IMR-90 (cell line): ENCODE results near the gene NTRK2. TPM values are rescaled to one million over a fixed set of nuclear protein-coding genes. Genes with fewer than 3 reads are reported as not detected.

ENCODE experiments used
- ATAC-seq: fragments of 200-7000 bp; cut with Tn5 transposase; 2 replicates; pipeline ENCODE4 v1.9.1; 2020; ENCODE audit warnings: low read depth, mild to moderate bottlenecking, moderate library complexity
- Bru-seq: library from RNA; stranded (reverse); fragments of 400-500 nt; gene quantifications from one replicate; lab custom pipeline; 2021; lab: Mats Ljungman, UMichigan
- BruChase-seq, 2 experiments: library from RNA; stranded (reverse); fragments of 400-500 nt; gene quantifications; one replicate each; lab custom pipeline; 2021; lab: Mats Ljungman, UMichigan
- BruUV-seq: library from RNA; stranded (reverse); fragments of 400-500 nt; replicated peaks from 2 replicates; lab custom pipeline; 2021; lab: Mats Ljungman, UMichigan
- CTCF ChIA-PET: fragments of 300-600 bp; formaldehyde crosslinking; extraction: SDS; loops from one replicate; lab custom pipeline; 2021; ENCODE audit warnings: antibody characterized with exemption; lab: Yijun Ruan, JAX
- POLR2A ChIA-PET: fragments of 300-600 bp; sonication (Branson Sonifier 250); formaldehyde crosslinking; loops from one replicate; lab custom pipeline; 2022; ENCODE audit warnings: antibody characterized with exemption; ENCODE audit not compliant: unreplicated experiment; lab: Charles Lee
- DNase-seq: peaks from one replicate; pipeline ENCODE4 v3.0.0; 2013
- H2AFZ ChIP-seq: replicated peaks from 2 replicates; pipeline ENCODE3; 2013; ENCODE audit warnings: low read length, mild to moderate bottlenecking; ENCODE audit not compliant: poor library complexity
- H2AK5ac ChIP-seq: 2 replicates; pipeline ENCODE4 v1.6.1; 2013; ENCODE audit warnings: low read depth, low read length, inconsistent platforms
- H2AK9ac ChIP-seq: replicated peaks from 2 replicates; pipeline ENCODE3; 2013; ENCODE audit warnings: mild to moderate bottlenecking, low read depth, low read length, moderate library complexity; ENCODE audit not compliant: poor library complexity
- H2BK120ac ChIP-seq: 2 replicates; pipeline ENCODE4 v1.6.1; 2013; ENCODE audit warnings: low read depth, low read length, inconsistent platforms
- H2BK15ac ChIP-seq: 3 replicates; pipeline ENCODE4 v1.6.1; 2013; ENCODE audit warnings: low read depth, low read length, inconsistent platforms
- H2BK20ac ChIP-seq: 2 replicates; pipeline ENCODE4 v1.6.1; 2013; ENCODE audit warnings: low read depth, mild to moderate bottlenecking, inconsistent platforms, low read length, moderate library complexity
- H2BK5ac ChIP-seq: 2 replicates; pipeline ENCODE4 v1.6.1; 2013; ENCODE audit warnings: mild to moderate bottlenecking, low read depth, low read length, inconsistent platforms; ENCODE audit not compliant: poor library complexity, severe bottlenecking
- H3K14ac ChIP-seq: replicated peaks from 2 replicates; pipeline ENCODE4 v1.6.1; 2013; ENCODE audit warnings: low read depth, low read length, inconsistent platforms
- H3K18ac ChIP-seq: 2 replicates; pipeline ENCODE4 v1.6.1; 2013; ENCODE audit warnings: low read depth, low read length, control low read depth
- H3K23ac ChIP-seq: 2 replicates; pipeline ENCODE4 v1.6.1; 2013; ENCODE audit warnings: low read depth, low read length, inconsistent platforms
- H3K27ac ChIP-seq: 2 replicates; pipeline ENCODE4 v1.5.1; 2013; ENCODE audit warnings: mild to moderate bottlenecking, control low read depth, low read length; ENCODE audit not compliant: insufficient read depth
- H3K27me3 ChIP-seq: 2 replicates; pipeline ENCODE4 v1.6.1; 2013; ENCODE audit warnings: low read length; ENCODE audit not compliant: control insufficient read depth, insufficient read depth
- H3K36me3 ChIP-seq: 2 replicates; pipeline ENCODE4 v1.6.1; 2013; ENCODE audit warnings: low read length, mixed read lengths; ENCODE audit not compliant: control insufficient read depth, insufficient read depth
- H3K4ac ChIP-seq: 2 replicates; pipeline ENCODE4 v1.6.1; 2013; ENCODE audit warnings: low read depth, low read length, inconsistent platforms
- H3K4me1 ChIP-seq: 2 replicates; pipeline ENCODE4 v1.6.1; 2013; ENCODE audit warnings: low read length, mixed read lengths; ENCODE audit not compliant: control insufficient read depth, insufficient read depth
- H3K4me2 ChIP-seq: 2 replicates; pipeline ENCODE4 v1.6.1; 2013; ENCODE audit warnings: low read depth, mild to moderate bottlenecking, control low read depth, low read length, moderate library complexity
- H3K4me3 ChIP-seq: 2 replicates; pipeline ENCODE4 v1.5.1; 2013; ENCODE audit warnings: low read depth, mild to moderate bottlenecking, control low read depth, low read length, moderate library complexity; ENCODE audit not compliant: insufficient read depth
- H3K56ac ChIP-seq: 2 replicates; pipeline ENCODE4 v1.6.1; 2013; ENCODE audit warnings: low read length, inconsistent platforms; ENCODE audit not compliant: insufficient read depth; ENCODE audit errors: extremely low read depth
- H3K79me1 ChIP-seq, 2 experiments: 2 replicates each; pipeline ENCODE4 v1.6.1; 2013; ENCODE audit warnings: low read length in 2 of 2, inconsistent platforms in 1 of 2, low read depth in 1 of 2
- H3K9ac ChIP-seq: 2 replicates; pipeline ENCODE4 v1.6.1; 2013; ENCODE audit warnings: low read depth, low read length, control low read depth
- H3K9me1 ChIP-seq: 2 replicates; pipeline ENCODE4 v1.6.1; 2013; ENCODE audit warnings: low read length, inconsistent platforms; ENCODE audit not compliant: insufficient read depth
- H3K9me3 ChIP-seq: 2 replicates; pipeline ENCODE4 v1.6.1; 2013; ENCODE audit warnings: low read length; ENCODE audit not compliant: control insufficient read depth, insufficient read depth
- H4K20me1 ChIP-seq: 2 replicates; pipeline ENCODE4 v1.6.1; 2013; ENCODE audit warnings: low read length, inconsistent platforms; ENCODE audit not compliant: insufficient read depth
- H4K5ac ChIP-seq: 2 replicates; pipeline ENCODE4 v1.6.1; 2013; ENCODE audit warnings: mild to moderate bottlenecking, low read depth, low read length, control low read depth
- H4K8ac ChIP-seq, 2 experiments: 2 replicates each; pipeline ENCODE4 v1.6.1; 2013; ENCODE audit warnings: low read depth in 2 of 2, low read length in 2 of 2, control low read depth in 1 of 2, inconsistent platforms in 1 of 2
- H4K91ac ChIP-seq: 2 replicates; pipeline ENCODE4 v1.6.1; 2013; ENCODE audit warnings: low read depth, low read length, inconsistent platforms; ENCODE audit not compliant: insufficient read depth
- BHLHE40 ChIP-seq: fragments of 150-350 bp; IDR thresholded peaks from 2 replicates; pipeline ENCODE4 v1.6.1; 2016; ENCODE audit warnings: mild to moderate bottlenecking, low read depth, low read length
- CEBPB ChIP-seq: IDR thresholded peaks from 2 replicates; pipeline ENCODE4 v1.6.1; 2012; ENCODE audit warnings: low read depth, low read length, improper control_type of control experiment
- CHD1 ChIP-seq: IDR thresholded peaks from 2 replicates; pipeline ENCODE4 v1.6.1; 2012; ENCODE audit warnings: low read depth, low read length, improper control_type of control experiment
- ELK1 ChIP-seq: fragments of 150-350 bp; IDR thresholded peaks from 2 replicates; pipeline ENCODE4 v1.6.1; 2016; ENCODE audit warnings: low read depth, mild to moderate bottlenecking, low read length, moderate library complexity, borderline replicate concordance
- FOS ChIP-seq: fragments of 150-350 bp; IDR thresholded peaks from 2 replicates; pipeline ENCODE4 v1.6.1; 2016; ENCODE audit warnings: low read depth, low read length
- MAFK ChIP-seq: IDR thresholded peaks from 2 replicates; pipeline ENCODE4 v1.6.1; 2012; ENCODE audit warnings: low read depth, low read length, improper control_type of control experiment
- MAZ ChIP-seq: IDR thresholded peaks from 2 replicates; pipeline ENCODE4 v1.6.1; 2012; ENCODE audit warnings: low read depth, mild to moderate bottlenecking, low read length, improper control_type of control experiment, moderate library complexity, borderline replicate concordance
- MXI1 ChIP-seq: IDR thresholded peaks from 2 replicates; pipeline ENCODE4 v1.6.1; 2012; ENCODE audit warnings: low read depth, mild to moderate bottlenecking, low read length, moderate library complexity, borderline replicate concordance
- NFE2L2 ChIP-seq: fragments of 150-350 bp; IDR thresholded peaks from 2 replicates; pipeline ENCODE4 v1.6.1; 2016; ENCODE audit warnings: low read depth, mild to moderate bottlenecking, low read length
- POLR2A ChIP-seq: IDR thresholded peaks from 2 replicates; pipeline ENCODE4 v1.6.1; 2012; ENCODE audit warnings: mild to moderate bottlenecking, low read depth, low read length
- RCOR1 ChIP-seq: IDR thresholded peaks from 2 replicates; pipeline ENCODE4 v1.6.1; 2012; ENCODE audit warnings: mild to moderate bottlenecking, low read length, improper control_type of control experiment; ENCODE audit not compliant: insufficient replicate concordance
- RFX5 ChIP-seq: IDR thresholded peaks from 2 replicates; pipeline ENCODE4 v1.8.0; 2012; ENCODE audit warnings: low read depth, mild to moderate bottlenecking, low read length, moderate library complexity
- SMC3 ChIP-seq: fragments of 150-350 bp; IDR thresholded peaks from 2 replicates; pipeline ENCODE4 v1.6.1; 2016; ENCODE audit warnings: low read depth, mild to moderate bottlenecking, antibody characterized with exemption, low read length, moderate library complexity
- WGBS, 2 experiments: methylation state at CpG; one replicate each; pipeline versions ENCODE4 v1.1.5 to v1.1.7; 2013; ENCODE audit warnings: missing lambda C conversion rate in 2 of 2; ENCODE audit not compliant: insufficient read length in 1 of 2; ENCODE audit errors: extremely low coverage in 2 of 2; 5-methylcytosine and 5-hydroxymethylcytosine counted together
- dilution Hi-C: fragments of 300-500 bp; cut with HindIII; formaldehyde crosslinking; loops from one replicate; pipeline ENCODE4 v1.14.3; 2018; ENCODE audit warnings: low sequenced_read_pairs; ENCODE audit not compliant: unreplicated experiment
- in situ Hi-C: fragments of 300-500 bp; cut with MboI; formaldehyde crosslinking; loops from 3 replicates; pipeline ENCODE4 v1.14.3; 2019; ENCODE audit warnings: low sequenced_read_pairs, inconsistent platforms, mixed read lengths
- intact Hi-C: fragments of 100-400 bp; cut with micrococcal nuclease; formaldehyde crosslinking; loops from 2 replicates; pipeline ENCODE4 v1.10.0; 2022
- long read RNA-seq: library from polyadenylated mRNA; unstranded; transcript quantifications from one replicate; pipeline ENCODE4 v2.0.0, GENCODE V29; 2021; ENCODE audit not compliant: unreplicated experiment
- polyA plus RNA-seq, 3 experiments: library from polyadenylated mRNA; depleted of rRNA; stranded (reverse); fragments of >200 nt; gene quantifications; 2 replicates each; pipeline ENCODE4 v1.2.3, GENCODE V29; 2012; ENCODE audit warnings: low replicate concordance in 1 of 3
- total RNA-seq: library from RNA; depleted of rRNA; stranded (reverse); fragments of >200 nt; gene quantifications from 2 replicates; pipeline ENCODE4 v1.2.3, GENCODE V29; 2012; rRNA removed
- TF ChIP-seq, protein P1 (sequence below): conservative IDR thresholded peaks from 2 replicates; pipeline ENCODE4 v1.5.1; 2012; ENCODE audit warnings: mild to moderate bottlenecking, low read depth, low read length, improper control_type of control experiment

Gene NTRK2
- total RNA-seq, result under 0.01 TPM in 1 of 2 replicates, not detected in the other
- polyA plus RNA-seq (2012; rRNA removed), result 0.02 TPM in 1 of 2 replicates, not detected in the other
- not detected in 2 replicates for polyA plus RNA-seq (2012; cell fraction: cytosol; rRNA removed)
- not detected in 2 replicates for polyA plus RNA-seq (2012; cell fraction: nucleus; rRNA removed; ENCODE audit: low replicate concordance)
- percentile 1 among the genes with signal in this experiment for Bru-seq, nascent RNA
- percentile 0 among the genes with signal in this experiment for BruChase-seq, experiment 1, labeled RNA remaining after a 6-hour chase
- BruChase-seq, experiment 2, labeled RNA remaining after a 2-hour chase, result not detected
- long read RNA-seq, result 0 reads

DNA sequence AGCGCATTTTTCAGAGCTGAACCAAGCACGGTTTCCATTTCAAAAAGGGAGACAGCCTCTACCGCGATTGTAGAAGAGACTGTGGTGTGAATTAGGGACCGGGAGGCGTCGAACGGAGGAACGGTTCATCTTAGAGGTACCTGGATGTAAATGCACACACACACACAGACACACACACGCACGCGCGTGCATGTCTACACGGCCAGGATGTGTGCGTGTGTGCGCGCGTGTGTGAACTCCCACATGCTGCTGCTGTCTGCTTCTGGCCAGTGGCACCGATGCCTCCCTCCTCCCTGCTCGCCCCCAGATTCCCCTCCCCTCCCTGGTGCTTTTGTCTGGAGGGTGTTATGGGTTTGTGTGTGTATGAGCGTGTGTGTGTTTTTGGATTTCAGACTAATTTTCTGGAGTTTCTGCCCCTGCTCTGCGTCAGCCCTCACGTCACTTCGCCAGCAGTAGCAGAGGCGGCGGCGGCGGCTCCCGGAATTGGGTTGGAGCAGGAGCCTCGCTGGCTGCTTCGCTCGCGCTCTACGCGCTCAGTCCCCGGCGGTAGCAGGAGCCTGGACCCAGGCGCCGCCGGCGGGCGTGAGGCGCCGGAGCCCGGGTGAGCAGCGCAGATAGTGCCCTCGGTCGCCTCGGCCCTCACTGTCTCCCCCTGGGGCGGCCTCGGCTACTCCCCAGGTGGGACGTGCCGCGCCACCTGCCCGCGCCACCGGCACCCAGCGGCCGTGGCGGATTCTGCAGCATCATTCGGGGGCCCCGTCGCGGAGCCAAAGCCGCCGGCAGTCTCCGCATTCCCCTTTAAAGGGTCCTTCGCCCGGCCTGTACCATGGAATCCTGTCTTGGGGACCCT, at the start of gene NTRK2:
Gene NTRK2 (plus strand): TSS at position 442 of the 850 bp plus-strand sequence. CDS start 1,020 bp downstream, outside the sequence.
- Histone ChIP-seq H2AFZ (peak within 1 kb of the TSS; percentile 84), H3K14ac (no peak within 1 kb of the TSS), H3K4me3 (peak within 1 kb of the TSS; percentile 29), H2BK5ac (no peak within 1 kb of the TSS), H4K5ac (no peak within 1 kb of the TSS), H2AK9ac (peak within 1 kb of the TSS; percentile 46), H3K4me1 (no peaks in the 10 kb centered on the region), H3K79me1 (no peaks in the 10 kb centered on the region), H3K36me3 (no peaks in the 10 kb centered on the region), H3K9me3 (no peaks in the 10 kb centered on the region), H3K4ac (no peak within 1 kb of the TSS), H3K27ac (no peak within 1 kb of the TSS), H3K9ac (no peak within 1 kb of the TSS), H4K8ac (no peak within 1 kb of the TSS), H3K27me3 (peaks cover 15% of the 10 kb centered on the region), H2BK15ac (no peak within 1 kb of the TSS), H2BK20ac (no peak within 1 kb of the TSS), H2AK5ac (no peak within 1 kb of the TSS), H3K18ac (no peak within 1 kb of the TSS), H2BK120ac (no peak within 1 kb of the TSS), H3K9me1 (no peaks in the 10 kb centered on the region), H3K56ac (no peak within 1 kb of the TSS), H4K20me1 (no peaks in the 10 kb centered on the region; the same call in 1 of the 2 replicates), H3K4me2 (peak within 1 kb of the TSS; percentile 70), H3K23ac (no peak within 1 kb of the TSS), H4K91ac (no peak within 1 kb of the TSS)
- in situ Hi-C loops (no loop called here), dilution Hi-C loops (no loop called here), intact Hi-C loops (no loop called here)
- no peak; the same call in 1 of the 2 replicates for ATAC-seq
- CTCF ChIA-PET, result interaction anchor here (0.7 kb wide), 1 partner anchor 113 kb away, joined by 3 read pairs; no protein-coding TSS in a partner anchor
- BruUV-seq, result no TSS peak
- DNase-seq, result peak; percentile 2
- WGBS, 2 experiments, result 3% methylated on average over 6 of the region's 69 CpGs; no CpG with 5 or more reads in 1 of the 2 experiments
- POLR2A ChIA-PET, result no interaction called here
- TF ChIP-seq SMC3 (no peak), ELK1 (no peak), RCOR1 (no peak), NFE2L2 (no peak), BHLHE40 (no peak), MAFK (no peak), RFX5 (no peak), POLR2A (no peak), CEBPB (no peak), CHD1 (no peak), MXI1 (no peak), MAZ (no peak), FOS (no peak)
- TF ChIP-seq, protein P1, sequence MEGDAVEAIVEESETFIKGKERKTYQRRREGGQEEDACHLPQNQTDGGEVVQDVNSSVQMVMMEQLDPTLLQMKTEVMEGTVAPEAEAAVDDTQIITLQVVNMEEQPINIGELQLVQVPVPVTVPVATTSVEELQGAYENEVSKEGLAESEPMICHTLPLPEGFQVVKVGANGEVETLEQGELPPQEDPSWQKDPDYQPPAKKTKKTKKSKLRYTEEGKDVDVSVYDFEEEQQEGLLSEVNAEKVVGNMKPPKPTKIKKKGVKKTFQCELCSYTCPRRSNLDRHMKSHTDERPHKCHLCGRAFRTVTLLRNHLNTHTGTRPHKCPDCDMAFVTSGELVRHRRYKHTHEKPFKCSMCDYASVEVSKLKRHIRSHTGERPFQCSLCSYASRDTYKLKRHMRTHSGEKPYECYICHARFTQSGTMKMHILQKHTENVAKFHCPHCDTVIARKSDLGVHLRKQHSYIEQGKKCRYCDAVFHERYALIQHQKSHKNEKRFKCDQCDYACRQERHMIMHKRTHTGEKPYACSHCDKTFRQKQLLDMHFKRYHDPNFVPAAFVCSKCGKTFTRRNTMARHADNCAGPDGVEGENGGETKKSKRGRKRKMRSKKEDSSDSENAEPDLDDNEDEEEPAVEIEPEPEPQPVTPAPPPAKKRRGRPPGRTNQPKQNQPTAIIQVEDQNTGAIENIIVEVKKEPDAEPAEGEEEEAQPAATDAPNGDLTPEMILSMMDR, result no peak
